H9 (cell line): ENCODE results near the gene COMP. TPM values are rescaled to one million over a fixed set of nuclear protein-coding genes. Genes with fewer than 3 reads are reported as not detected.

ENCODE experiments used
- DNase-seq: peaks from one replicate; pipeline ENCODE4 v3.0.0-alpha.2; 2017
- H2AFZ ChIP-seq: one replicate; pipeline ENCODE4 v1.6.1; 2013; ENCODE audit warnings: mild to moderate bottlenecking, low read length, control low read depth, moderate library complexity
- H2AK5ac ChIP-seq: 2 replicates; pipeline ENCODE4 v1.6.1; 2013; ENCODE audit warnings: low read length, control low read depth, mixed read lengths; ENCODE audit not compliant: insufficient read length
- H2BK120ac ChIP-seq: one replicate; pipeline ENCODE4 v1.6.1; 2013; ENCODE audit warnings: low read depth, mild to moderate bottlenecking, low read length, control low read depth, inconsistent platforms; ENCODE audit not compliant: poor library complexity, severe bottlenecking
- H2BK12ac ChIP-seq: 2 replicates; pipeline ENCODE4 v1.6.1; 2013; ENCODE audit warnings: low read length, control low read depth, mixed read lengths, low read depth; ENCODE audit not compliant: insufficient read length
- H2BK15ac ChIP-seq: 2 replicates; pipeline ENCODE4 v1.6.1; 2013; ENCODE audit warnings: low read depth, low read length, control low read depth
- H2BK20ac ChIP-seq: one replicate; pipeline ENCODE4 v1.6.1; 2013; ENCODE audit warnings: low read depth, mild to moderate bottlenecking, low read length, control low read depth, inconsistent platforms; ENCODE audit not compliant: poor library complexity, severe bottlenecking
- H2BK5ac ChIP-seq: 2 replicates; pipeline ENCODE4 v1.6.1; 2013; ENCODE audit warnings: low read length, control low read depth, mixed read lengths; ENCODE audit not compliant: insufficient read length
- H3K14ac ChIP-seq: 2 replicates; pipeline ENCODE4 v1.6.1; 2013; ENCODE audit warnings: low read length, control low read depth; ENCODE audit not compliant: insufficient read depth
- H3K18ac ChIP-seq: 2 replicates; pipeline ENCODE4 v1.6.1; 2013; ENCODE audit warnings: low read depth, mild to moderate bottlenecking, mixed read lengths, low read length, control low read depth; ENCODE audit not compliant: insufficient read length
- H3K23ac ChIP-seq: 2 replicates; pipeline ENCODE4 v1.6.1; 2013; ENCODE audit warnings: low read length, control low read depth, mixed read lengths, low read depth; ENCODE audit not compliant: insufficient read length
- H3K23me2 ChIP-seq: 2 replicates; pipeline ENCODE4 v1.6.1; 2013; ENCODE audit warnings: low read depth, mild to moderate bottlenecking, mixed read lengths, low read length, control low read depth; ENCODE audit not compliant: insufficient read length, poor library complexity, severe bottlenecking
- H3K27ac ChIP-seq: 2 replicates; pipeline ENCODE4 v1.5.1; 2013; ENCODE audit warnings: low read length, control low read depth, mixed read lengths, low read depth; ENCODE audit not compliant: insufficient read length
- H3K27me3 ChIP-seq: 2 replicates; pipeline ENCODE4 v1.6.1; 2013; ENCODE audit warnings: low read length, control low read depth, inconsistent platforms; ENCODE audit not compliant: insufficient read depth
- H3K4ac ChIP-seq: 2 replicates; pipeline ENCODE4 v1.6.1; 2013; ENCODE audit warnings: low read depth, mild to moderate bottlenecking, control low read depth, inconsistent platforms, low read length, moderate library complexity
- H3K4me1 ChIP-seq: 2 replicates; pipeline ENCODE4 v1.6.1; 2013; ENCODE audit warnings: low read length, control low read depth, inconsistent platforms; ENCODE audit not compliant: insufficient read depth
- H3K4me2 ChIP-seq: 2 replicates; pipeline ENCODE4 v1.6.1; 2013; ENCODE audit warnings: low read length, control low read depth, mixed read lengths; ENCODE audit not compliant: insufficient read length, insufficient read depth
- H3K56ac ChIP-seq: 2 replicates; pipeline ENCODE4 v1.6.1; 2013; ENCODE audit warnings: low read depth, mild to moderate bottlenecking, mixed read lengths, low read length, control low read depth; ENCODE audit not compliant: insufficient read length
- H3K79me1 ChIP-seq: 2 replicates; pipeline ENCODE4 v1.6.1; 2013; ENCODE audit warnings: low read depth, mild to moderate bottlenecking, moderate library complexity, low read length, control low read depth, inconsistent platforms; ENCODE audit not compliant: insufficient read depth, poor library complexity, severe bottlenecking
- H3K79me2 ChIP-seq: 2 replicates; pipeline ENCODE4 v1.6.1; 2013; ENCODE audit warnings: low read length, control low read depth, inconsistent platforms; ENCODE audit not compliant: insufficient read depth
- H3K9ac ChIP-seq: 2 replicates; pipeline ENCODE4 v1.6.1; 2013; ENCODE audit warnings: low read length, control low read depth, mixed read lengths; ENCODE audit not compliant: insufficient read length; ENCODE audit errors: extremely low read depth
- H3K9me3 ChIP-seq: one replicate; pipeline ENCODE4 v1.6.1; 2013; ENCODE audit warnings: low read depth, low read length, inconsistent platforms; ENCODE audit not compliant: control insufficient read depth
- H3T11ph ChIP-seq: one replicate; pipeline ENCODE4 v1.6.1; 2013; ENCODE audit warnings: mild to moderate bottlenecking, low read length, control low read depth, inconsistent platforms
- H4K20me1 ChIP-seq: one replicate; pipeline ENCODE4 v1.6.1; 2013; ENCODE audit not compliant: control insufficient read depth, insufficient read length, insufficient read depth
- H4K5ac ChIP-seq: 2 replicates; pipeline ENCODE4 v1.6.1; 2013; ENCODE audit warnings: low read depth, mild to moderate bottlenecking, mixed read lengths, low read length, control low read depth; ENCODE audit not compliant: insufficient read length
- H4K8ac ChIP-seq: replicated peaks from 2 replicates; pipeline ENCODE4 v1.6.1; 2013; ENCODE audit warnings: low read length, control low read depth, mixed read lengths, low read depth; ENCODE audit not compliant: insufficient read length
- H4K91ac ChIP-seq: 2 replicates; pipeline ENCODE4 v1.6.1; 2013; ENCODE audit warnings: low read depth, mild to moderate bottlenecking, moderate library complexity, mixed read lengths, low read length, control low read depth; ENCODE audit not compliant: insufficient read length
- H3K27ac Mint-ChIP-seq, 3 experiments: 2 replicates in 2 of 3; 3 replicates in 1 of 3; pipeline ENCODE4 v1.8.0; 2020 to 2021; ENCODE audit warnings: mixed read lengths in 3 of 3, mild to moderate bottlenecking in 1 of 3, moderate library complexity in 1 of 3
- H3K27me3 Mint-ChIP-seq: 2 replicates; pipeline ENCODE4 v1.8.0; 2021; ENCODE audit warnings: low read depth, mild to moderate bottlenecking, moderate library complexity, mixed read lengths
- H3K36me3 Mint-ChIP-seq, 3 experiments: 2 replicates in 2 of 3; 3 replicates in 1 of 3; pipeline ENCODE4 v1.8.0; 2020 to 2021; ENCODE audit warnings: low read depth in 3 of 3, mixed read lengths in 3 of 3; ENCODE audit not compliant: insufficient read depth in 1 of 3
- H3K4me1 Mint-ChIP-seq, 2 experiments: 2 replicates each; pipeline ENCODE4 v1.8.0; 2020; ENCODE audit warnings: mixed read lengths in 2 of 2
- H3K4me3 Mint-ChIP-seq, 2 experiments: 2 replicates in 1 of 2; 3 replicates in 1 of 2; pipeline ENCODE4 v1.8.0; 2020 to 2021; ENCODE audit warnings: mild to moderate bottlenecking in 2 of 2, mixed read lengths in 2 of 2, moderate library complexity in 1 of 2
- H3K9me3 Mint-ChIP-seq, 2 experiments: 2 replicates in 1 of 2; 3 replicates in 1 of 2; pipeline ENCODE4 v1.8.0; 2020; ENCODE audit warnings: mild to moderate bottlenecking in 2 of 2, mixed read lengths in 2 of 2, moderate library complexity in 1 of 2
- WGBS: extraction: QIAGEN DNeasy Blood & Tissue Kit; methylation state at CpG from one replicate; pipeline ENCODE4 v1.1.7; 2013; ENCODE audit warnings: missing lambda C conversion rate, low lambda C conversion rate, mixed read lengths; ENCODE audit not compliant: insufficient read length; ENCODE audit errors: extremely low coverage; 5-methylcytosine and 5-hydroxymethylcytosine counted together
- total RNA-seq: library from RNA; stranded (reverse); gene quantifications from 2 replicates; pipeline ENCODE4 v1.2.1, GENCODE V29; 2021
- TF ChIP-seq, protein P1 (sequence below): fragments of 200-600 bp; sonication (generic); conservative IDR thresholded peaks from 3 replicates; pipeline ENCODE4 v1.8.0; 2021; ENCODE audit warnings: antibody characterized with exemption, mild to moderate bottlenecking

COMP gene
- total RNA-seq, 1 experiment from 2014 or later = 0.15 TPM

DNA sequence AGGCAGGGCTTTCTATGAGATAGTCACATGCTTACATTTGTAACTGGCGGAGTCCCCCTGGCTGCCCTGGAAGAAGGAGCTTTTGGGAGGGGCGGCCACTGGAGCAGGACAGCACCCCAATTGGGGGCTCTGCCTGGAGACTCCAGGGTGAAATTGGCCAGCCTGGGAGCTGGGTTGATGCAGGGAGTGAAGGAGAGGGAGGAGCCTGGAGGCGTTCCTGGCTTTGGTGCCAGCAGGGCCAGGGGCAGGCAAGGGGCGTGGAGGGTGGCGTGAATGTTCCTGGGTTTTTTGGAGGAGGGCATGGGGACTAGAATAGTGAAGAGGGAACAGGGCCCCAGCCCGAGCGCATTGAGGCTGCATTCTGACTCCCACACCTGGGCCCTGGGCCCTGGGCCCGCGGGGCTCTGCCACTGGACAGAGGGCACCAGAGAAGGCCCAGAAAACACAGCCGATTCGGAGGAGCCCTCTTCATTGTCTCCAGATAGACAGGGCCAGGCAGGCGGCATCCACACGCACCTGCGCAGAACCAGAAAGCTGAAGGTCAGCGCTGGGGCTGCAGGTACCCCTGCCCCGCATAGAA lies 29.5 kb downstream of the COMP start:
- Mint-ChIP-seq H3K9me3 (no peaks in the 10 kb centered on the region), H3K27me3 (peaks cover 77% of the 10 kb centered on the region), H3K4me3 (no peak overlapping the region), H3K36me3 (peaks cover 0 to 5% (median 0%) of the 10 kb centered on the region in 3 experiments; a peak in 2 of 7 replicates), H3K4me1 (peaks cover 10 to 12% of the 10 kb centered on the region in 2 experiments; a peak in 3 of 4 replicates), H3K27ac (no peak overlapping the region)
- no peaks in the 10 kb centered on the region for H3K79me1 ChIP-seq
- H3T11ph ChIP-seq = no peak overlapping the region
- H2BK20ac ChIP-seq = no peak overlapping the region
- H3K9ac ChIP-seq = no peak overlapping the region
- H4K8ac ChIP-seq = no peak overlapping the region
- no peaks in the 10 kb centered on the region for H3K9me3 ChIP-seq
- H3K27me3 ChIP-seq = peaks cover 14% of the 10 kb centered on the region; the same call in 1 of the 2 replicates
- no CpG with 5 or more reads among the region's 16 CpGs for WGBS
- H3K4me2 ChIP-seq = no peak overlapping the region
- H3K23me2 ChIP-seq = no peaks in the 10 kb centered on the region
- H3K23ac ChIP-seq = no peak overlapping the region
- no peak for DNase-seq
- no peak overlapping the region for H3K27ac ChIP-seq
- TF ChIP-seq, protein P1, sequence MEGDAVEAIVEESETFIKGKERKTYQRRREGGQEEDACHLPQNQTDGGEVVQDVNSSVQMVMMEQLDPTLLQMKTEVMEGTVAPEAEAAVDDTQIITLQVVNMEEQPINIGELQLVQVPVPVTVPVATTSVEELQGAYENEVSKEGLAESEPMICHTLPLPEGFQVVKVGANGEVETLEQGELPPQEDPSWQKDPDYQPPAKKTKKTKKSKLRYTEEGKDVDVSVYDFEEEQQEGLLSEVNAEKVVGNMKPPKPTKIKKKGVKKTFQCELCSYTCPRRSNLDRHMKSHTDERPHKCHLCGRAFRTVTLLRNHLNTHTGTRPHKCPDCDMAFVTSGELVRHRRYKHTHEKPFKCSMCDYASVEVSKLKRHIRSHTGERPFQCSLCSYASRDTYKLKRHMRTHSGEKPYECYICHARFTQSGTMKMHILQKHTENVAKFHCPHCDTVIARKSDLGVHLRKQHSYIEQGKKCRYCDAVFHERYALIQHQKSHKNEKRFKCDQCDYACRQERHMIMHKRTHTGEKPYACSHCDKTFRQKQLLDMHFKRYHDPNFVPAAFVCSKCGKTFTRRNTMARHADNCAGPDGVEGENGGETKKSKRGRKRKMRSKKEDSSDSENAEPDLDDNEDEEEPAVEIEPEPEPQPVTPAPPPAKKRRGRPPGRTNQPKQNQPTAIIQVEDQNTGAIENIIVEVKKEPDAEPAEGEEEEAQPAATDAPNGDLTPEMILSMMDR = no peak
- H2BK5ac ChIP-seq = no peak overlapping the region
- no peak overlapping the region for H3K4ac ChIP-seq
- H3K14ac ChIP-seq = no peak overlapping the region; the same call in 1 of the 2 replicates
- H4K20me1 ChIP-seq = peaks cover 2% of the 10 kb centered on the region
- no peak overlapping the region for H4K5ac ChIP-seq
- H2BK12ac ChIP-seq = no peak overlapping the region
- H2BK120ac ChIP-seq = no peak overlapping the region
- H2BK15ac ChIP-seq = no peak overlapping the region
- H2AK5ac ChIP-seq = no peak overlapping the region
- no peaks in the 10 kb centered on the region for H3K4me1 ChIP-seq
- H4K91ac ChIP-seq = no peak overlapping the region
- no peak overlapping the region for H3K18ac ChIP-seq
- H3K79me2 ChIP-seq = no peaks in the 10 kb centered on the region
- no peak overlapping the region for H2AFZ ChIP-seq
- no peak overlapping the region for H3K56ac ChIP-seq
